AG20443 (cell line): Measurements from ENCODE around the gene CFAP251.
A peak's percentile ranks its signal among the peaks of the same experiment; 100 is the strongest.

Experiments used
- DNase-seq: peaks from one replicate; pipeline ENCODE4 v3.0.0; 2012; ENCODE audit warnings: low spot score, mixed read lengths

CFAP251 gene

DNA sequence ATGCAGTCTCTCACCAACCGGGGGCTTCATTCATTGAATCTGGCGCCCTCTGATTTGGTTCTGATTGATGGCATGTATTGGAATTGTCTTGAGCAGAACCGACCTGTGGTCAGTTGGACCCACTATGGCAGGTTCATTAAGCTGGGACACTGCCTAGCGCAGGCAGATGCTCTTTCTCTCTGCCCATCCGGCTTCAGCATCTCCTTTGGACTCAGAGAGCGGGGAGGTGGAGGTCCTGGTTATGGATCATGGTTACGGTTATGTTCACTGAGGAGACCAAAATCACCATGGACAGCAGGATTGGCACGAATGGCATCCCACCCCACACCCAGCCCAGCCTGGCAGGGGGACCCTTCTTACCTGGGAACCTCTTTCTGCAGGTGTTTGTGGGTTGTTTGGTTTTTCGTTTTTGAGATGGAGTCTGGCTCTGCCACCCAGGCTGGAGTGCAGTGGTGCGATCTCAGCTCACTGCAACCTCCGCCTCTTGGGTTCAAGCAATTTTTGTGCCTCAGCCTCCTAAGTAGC, 86.9 kb downstream of the CFAP251 start:
- peak; percentile 4 for DNase-seq

GRCh38 chr12:122006186-122006926, 88.0 kb downstream of the CFAP251 start:
- DNase-seq, result peak; percentile 2

DNA sequence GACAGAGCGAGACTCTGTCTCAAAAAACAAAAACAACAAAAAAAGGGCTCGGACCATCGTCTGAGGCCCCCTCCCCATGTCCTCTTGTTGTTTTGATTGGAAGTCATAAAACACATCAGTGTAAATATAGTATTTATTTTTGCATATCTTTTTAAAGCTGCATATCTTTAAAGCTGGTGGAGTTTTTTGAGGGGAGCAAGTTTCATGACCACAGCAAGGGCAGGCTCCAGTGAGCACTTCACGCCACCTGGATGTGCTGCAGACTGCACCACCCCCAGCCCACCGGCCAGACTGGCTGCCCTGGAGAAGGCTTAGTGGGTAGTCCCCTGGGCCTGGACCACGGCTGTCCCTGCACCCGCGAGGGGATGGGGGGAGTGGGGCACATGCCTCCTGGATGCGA, 91.3 kb downstream of the CFAP251 start:
- no peak for DNase-seq

DNA sequence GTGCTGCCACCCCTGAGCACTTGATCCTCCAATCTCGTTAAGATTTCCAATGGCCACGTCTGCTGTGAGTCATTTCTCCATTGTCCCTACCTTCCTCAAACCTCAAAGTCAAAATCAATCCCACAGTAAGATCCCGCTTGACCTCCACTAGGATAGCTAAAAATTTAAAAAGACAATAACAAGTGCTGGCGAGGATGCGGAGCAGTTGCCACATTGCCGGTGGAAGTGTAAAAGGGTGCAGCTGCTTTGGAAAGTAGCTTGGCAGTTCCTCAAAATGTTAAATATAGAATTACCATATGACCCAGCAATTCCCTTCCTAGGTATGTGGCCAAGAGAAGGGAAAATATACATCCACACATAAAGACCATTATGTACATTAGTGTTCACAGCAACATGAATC, 93.8 kb downstream of the CFAP251 start:
- no peak for DNase-seq

GRCh38 chr12:122013136-122013535, 94.7 kb downstream of the CFAP251 start:
- DNase-seq, result no peak

DNA sequence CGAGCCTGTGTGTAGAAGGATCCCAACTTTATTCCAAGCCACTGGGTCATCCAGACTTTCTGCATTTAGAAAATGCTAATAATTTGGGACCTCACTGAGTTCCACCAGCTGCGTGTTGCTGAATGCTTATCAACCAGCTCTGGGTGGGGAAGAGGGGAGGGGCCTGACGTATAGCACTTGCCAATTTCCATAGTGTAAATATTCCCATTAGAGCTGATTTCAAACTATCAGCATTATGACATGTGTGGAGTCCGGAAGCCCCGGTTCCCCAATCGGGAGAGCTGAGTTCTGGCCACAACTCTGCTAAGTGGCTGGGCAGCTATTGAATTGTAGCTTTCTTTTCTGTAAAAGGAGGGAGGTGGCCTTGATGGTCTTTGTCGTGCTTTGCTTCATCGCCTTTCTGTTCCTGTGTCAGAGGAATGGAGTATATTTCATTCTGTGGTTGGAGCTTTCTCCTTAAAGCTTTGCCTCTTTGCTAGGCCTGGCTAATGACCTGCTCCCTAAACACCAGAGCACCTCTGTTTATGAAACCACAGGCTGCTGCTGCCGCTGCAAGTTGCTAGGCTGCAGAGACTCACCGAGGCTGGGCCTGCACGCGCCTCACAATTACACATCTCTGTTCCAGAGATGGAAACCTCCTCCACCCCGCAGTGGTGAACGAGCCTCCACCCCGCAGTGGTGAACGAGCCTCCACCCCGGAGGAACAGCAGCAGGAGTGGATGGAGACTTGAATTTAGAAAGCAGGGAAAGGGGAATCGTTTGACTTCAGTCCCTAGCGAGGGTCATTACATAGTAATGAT, 95.6 kb downstream of the CFAP251 start:
- DNase-seq, result no peak

DNA sequence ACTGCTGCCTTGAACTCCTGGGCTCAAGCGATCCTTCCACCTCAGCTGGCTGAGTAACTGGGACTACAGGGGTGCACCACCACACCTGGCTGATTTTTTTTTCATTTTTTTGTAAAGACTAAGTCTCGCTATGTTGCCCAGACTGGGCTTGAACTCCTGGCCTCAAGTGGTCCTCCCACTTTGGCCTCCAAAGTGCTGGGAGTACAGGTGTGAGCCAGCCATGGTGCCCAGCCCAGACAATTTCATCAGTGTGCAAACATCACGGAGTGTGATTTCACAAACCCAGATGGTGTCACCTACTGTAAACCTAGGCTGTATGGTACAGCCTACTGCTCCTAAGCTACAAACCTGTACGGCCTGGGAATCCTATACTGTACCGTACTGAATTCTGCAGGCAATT, 96.4 kb downstream of the CFAP251 start:
- no peak for DNase-seq

- DNase-seq, result no peak
Measured at GRCh38 chr12:122018457-122018856, 100.1 kb downstream of the CFAP251 start.

DNA sequence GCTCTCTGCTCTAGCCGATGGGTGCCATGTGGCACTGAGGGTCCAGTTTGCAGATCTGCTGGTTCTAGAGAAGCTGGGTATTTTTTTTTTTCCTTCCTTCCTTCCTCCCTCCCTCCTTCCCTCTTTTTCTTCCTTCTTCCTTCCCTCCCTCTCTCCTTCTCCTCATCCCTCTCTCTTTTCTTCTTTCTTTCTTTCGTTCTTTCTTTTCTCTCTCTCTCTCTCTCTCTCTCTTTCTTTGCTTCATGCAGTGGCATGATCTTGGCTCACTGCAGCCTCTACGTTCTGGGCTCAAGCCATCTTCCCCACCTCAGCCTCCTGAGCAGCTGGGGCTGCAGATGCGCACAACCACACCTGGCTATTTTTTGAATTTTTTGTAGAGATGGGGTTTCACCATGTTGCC, 100.5 kb downstream of the CFAP251 start:
- DNase-seq, result no peak

DNA sequence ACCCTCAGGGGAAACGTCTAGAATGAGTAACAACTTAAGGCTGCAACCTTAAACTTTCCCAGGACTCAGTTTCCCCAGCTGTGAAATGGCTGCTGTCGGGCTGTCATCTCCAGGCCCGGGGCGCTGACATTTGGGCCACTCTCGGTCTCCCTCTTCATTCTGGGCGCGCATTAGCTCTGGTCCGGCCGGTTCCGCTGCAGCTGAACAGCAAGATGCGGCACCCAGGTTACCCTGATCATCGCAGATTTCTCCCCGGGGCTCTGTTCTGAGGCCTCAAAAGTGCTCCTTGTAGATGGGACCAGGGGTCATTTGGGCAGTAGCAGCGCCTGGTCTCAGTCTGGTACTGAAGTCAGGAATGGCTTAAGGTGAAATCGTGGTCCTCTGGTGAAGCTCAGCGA, 102.4 kb downstream of the CFAP251 start:
- DNase-seq, result no peak

DNA sequence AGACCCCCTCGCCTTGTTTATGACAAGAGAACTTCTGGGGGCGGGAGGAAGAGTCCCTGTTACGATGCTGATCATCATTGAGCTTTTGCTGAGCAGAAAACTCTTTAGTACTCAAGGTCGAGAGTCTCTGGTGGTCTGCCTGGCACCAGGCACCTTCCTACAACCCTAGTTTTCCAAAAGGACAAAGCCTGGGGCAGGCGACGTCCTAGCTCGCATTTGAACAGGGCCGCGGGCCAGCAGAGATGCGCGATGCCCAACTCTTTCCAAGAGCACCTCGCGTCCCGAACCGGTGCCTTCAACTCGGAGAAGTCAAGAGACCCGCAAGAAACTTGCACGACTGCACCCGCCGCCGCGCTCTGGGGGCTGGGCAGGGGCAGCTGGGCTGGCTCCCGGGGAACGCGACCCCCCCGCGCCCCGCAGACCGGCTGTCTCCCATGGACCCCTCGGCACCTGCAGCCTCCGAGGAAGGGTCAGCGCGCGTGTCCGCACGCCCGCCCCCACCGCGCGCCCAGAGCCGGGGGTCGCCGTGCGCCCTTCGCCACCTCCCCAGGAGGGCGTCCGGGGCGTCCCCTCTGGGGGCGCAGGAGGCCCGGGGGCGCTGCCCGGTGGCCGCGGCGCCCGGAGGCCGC, 102.9 kb downstream of the CFAP251 start:
- DNase-seq, result peak; percentile 52

GRCh38 chr12:122021822-122022392, 103.5 kb downstream of the CFAP251 start, which contains the start of gene BCL7A:
Gene BCL7A, plus strand, starts transcription at chr12:122021884. Its CDS starts 208 bp downstream, at chr12:122022092.
- peak; percentile 94 for DNase-seq

DNA sequence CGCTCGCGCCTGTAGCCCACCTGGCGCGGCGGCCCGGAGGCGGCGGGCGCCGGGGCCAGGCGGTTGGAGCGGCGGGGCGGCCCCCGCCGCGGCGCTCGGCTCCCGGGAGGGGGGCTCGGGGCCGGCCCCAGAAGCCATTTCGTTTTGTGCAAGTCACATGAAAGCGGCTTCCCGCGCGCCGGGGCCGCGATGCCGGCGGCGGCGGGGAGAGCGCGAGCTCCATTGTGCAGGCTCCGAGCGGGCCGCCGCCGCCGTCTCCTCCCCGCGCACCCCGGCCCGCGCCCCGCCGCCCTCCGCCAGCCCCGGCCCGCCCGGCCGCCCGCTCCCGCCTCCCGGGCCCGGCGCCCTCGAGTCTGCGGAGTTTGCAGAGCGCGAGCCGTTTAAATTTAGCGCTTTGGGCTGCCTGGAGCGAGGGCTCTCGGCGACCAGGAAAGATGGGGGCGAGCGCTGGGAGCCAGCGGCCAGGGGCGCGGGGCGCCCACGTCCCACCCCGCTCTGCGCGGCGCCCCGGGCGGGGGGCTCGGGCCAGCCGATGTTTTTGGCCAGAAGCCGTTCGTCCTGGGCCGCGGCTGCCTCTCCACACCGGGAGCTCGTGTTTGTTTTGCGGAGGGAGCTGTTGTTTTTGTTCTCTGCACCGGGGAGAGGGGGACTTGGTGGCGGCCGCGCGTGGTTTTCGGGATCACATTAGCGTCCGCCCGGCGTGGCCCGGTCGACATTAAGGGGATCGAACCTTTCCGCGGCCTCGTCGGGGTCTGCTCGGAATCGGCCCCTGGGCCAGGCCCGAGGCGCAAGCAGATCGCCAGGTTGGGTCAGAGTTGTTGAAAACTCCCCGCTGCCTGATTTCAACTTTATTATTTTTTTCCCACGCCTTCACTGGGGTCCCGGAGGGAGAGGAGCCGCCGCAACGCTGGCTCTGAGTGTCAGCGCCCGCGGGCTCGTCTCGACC, 104.3 kb downstream of the CFAP251 start:
- peak; percentile 65 for DNase-seq

DNA sequence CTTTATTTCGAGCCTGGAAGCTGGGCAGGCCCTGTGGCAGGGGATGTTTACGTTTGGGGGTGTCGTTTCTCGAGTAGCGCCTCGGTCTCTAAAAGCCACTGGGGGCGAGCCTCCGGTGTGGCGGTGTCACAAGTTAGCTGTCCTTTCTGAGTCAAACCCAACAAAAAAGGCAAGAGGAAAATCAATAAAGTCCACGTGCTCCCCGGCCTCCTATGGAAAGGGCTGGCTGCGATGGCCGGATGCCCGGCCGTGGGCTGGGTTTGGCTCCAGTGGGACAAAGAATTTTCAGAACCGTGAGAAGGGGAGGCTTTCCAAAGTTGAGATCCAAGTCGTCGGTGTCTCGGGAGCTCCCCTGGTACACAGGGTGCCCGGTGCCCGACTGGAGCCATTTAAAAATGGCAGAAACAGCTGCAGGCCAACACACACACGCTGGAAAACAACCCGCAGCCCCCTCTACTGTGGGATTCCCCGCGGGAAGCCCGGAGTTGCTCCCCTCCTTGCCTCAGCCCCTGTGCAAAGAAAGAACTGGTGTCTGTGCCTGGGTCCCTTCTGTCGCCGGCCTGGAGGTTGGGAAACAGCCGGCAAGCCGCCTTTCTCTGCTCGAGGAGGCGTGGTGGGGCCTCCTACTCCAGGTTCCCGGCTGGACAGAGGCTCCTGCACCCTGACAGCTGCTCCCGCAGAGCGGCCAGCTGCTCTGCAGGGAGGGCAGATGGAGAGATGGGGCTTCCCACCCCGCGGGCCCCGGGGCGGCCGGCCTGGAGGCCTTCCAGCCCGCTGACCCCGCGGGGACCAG, 105.1 kb downstream of the CFAP251 start:
- peak; percentile 90 for DNase-seq

- no peak for DNase-seq
Measured at GRCh38 chr12:122024132-122024785, 105.9 kb downstream of the CFAP251 start.

GRCh38 chr12:122026706-122027333, 108.4 kb downstream of the CFAP251 start:
- no peak for DNase-seq

- DNase-seq, result no peak
Measured at GRCh38 chr12:122028165-122028904, 109.9 kb downstream of the CFAP251 start.

DNA sequence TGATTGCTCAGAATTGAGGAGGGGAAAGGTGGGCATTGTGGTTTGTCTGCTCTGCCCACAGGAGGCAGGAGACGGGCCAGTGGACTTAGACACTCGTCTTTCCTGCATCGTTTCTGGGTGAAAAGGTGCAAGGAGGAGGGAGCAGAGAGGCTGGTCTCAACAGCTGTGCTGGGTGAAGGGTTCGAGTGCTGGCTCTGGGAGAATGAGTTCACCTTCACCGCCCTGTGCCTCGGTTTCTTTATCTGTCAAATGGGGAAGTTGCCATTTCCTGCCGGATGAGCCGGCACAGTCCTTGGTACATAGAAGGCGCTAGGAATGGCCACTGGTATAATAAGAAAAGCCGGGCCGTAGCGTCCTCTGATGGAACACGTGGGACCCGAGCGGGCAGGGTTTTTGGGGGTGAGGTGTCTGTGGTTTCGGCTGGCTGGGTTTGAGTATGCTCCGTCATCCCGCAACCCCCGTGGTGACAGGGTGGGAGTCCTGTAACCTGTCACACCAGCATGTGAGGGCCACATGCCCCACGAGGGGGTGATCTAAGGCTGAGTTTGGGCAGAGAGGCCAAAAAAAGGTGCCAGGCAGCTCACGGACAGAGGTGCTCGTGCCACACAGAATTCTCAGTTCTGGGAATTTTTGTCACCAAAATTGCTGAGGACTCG, 110.6 kb downstream of the CFAP251 start:
- no peak for DNase-seq
